Peyer's patch (tissue), 4 donors: ENCODE measurements around the gene DOCK9.

Experiments used
- POLR2A ChIP-seq, 2 donors: fragments of 450-650 bp; IDR thresholded peaks; one replicate each; pipeline ENCODE4 v1.5.1; 2017; ENCODE audit warnings: antibody characterized with exemption in 2 of 2, mild to moderate bottlenecking in 2 of 2, moderate library complexity in 2 of 2
- TF ChIP-seq, protein P1 (sequence below), 6 experiments: fragments of 450-650 bp in 4 of 6; fragments of 200-600 bp in 2 of 6; sonication (generic) in 1 of 6; IDR thresholded peaks; one replicate each; pipeline ENCODE4 v1.5.1; 2017 to 2019; ENCODE audit warnings: antibody characterized with exemption in 6 of 6, mild to moderate bottlenecking in 3 of 6, moderate library complexity in 1 of 6

DNA sequence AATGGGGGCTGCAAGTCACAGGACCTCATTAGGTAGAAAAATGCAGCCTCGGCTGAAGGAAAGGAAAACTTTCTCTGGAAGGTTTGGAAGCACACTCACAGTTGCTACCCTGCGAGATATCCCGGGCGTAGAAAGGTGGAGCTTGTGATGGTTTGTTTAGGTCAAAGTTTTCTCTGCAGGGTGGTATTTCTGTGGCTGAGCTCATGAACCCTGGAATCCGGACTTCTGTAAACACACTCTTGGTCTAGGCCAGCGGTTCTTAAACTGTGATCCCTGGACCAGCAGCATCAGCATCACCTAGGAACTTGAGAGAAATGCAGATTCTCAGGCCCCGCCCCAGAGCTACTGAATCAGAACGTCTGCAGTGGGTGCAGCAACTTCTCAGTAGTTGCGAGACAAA, 222.1 kb downstream of the DOCK9 start:
- TF ChIP-seq, protein P1, sequence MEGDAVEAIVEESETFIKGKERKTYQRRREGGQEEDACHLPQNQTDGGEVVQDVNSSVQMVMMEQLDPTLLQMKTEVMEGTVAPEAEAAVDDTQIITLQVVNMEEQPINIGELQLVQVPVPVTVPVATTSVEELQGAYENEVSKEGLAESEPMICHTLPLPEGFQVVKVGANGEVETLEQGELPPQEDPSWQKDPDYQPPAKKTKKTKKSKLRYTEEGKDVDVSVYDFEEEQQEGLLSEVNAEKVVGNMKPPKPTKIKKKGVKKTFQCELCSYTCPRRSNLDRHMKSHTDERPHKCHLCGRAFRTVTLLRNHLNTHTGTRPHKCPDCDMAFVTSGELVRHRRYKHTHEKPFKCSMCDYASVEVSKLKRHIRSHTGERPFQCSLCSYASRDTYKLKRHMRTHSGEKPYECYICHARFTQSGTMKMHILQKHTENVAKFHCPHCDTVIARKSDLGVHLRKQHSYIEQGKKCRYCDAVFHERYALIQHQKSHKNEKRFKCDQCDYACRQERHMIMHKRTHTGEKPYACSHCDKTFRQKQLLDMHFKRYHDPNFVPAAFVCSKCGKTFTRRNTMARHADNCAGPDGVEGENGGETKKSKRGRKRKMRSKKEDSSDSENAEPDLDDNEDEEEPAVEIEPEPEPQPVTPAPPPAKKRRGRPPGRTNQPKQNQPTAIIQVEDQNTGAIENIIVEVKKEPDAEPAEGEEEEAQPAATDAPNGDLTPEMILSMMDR (IDR thresholded peaks at IDR 0.05), result no peak
- no peak for TF ChIP-seq POLR2A (IDR thresholded peaks at IDR 0.05)
